HCT116 (cell line): ENCODE data around the gene RPS6KA1.

Experiments
- CEBPB ChIP-seq: IDR thresholded peaks from 2 replicates; pipeline ENCODE4 v1.6.1; 2012; ENCODE audit warnings: low read depth
- CTCF ChIP-seq, 3 experiments: fragments of 200-600 bp in 1 of 3; sonication (generic) in 1 of 3; IDR thresholded peaks in 2 of 3; conservative IDR thresholded peaks in 1 of 3; 2 replicates each; pipeline ENCODE4 v1.5.1; 2012 to 2017; ENCODE audit warnings: low read depth in 2 of 3, low read length in 2 of 3, antibody characterized with exemption in 1 of 3, borderline replicate concordance in 1 of 3, control low read depth in 1 of 3, mild to moderate bottlenecking in 1 of 3, mixed read lengths in 1 of 3, mixed run types in 1 of 3, moderate library complexity in 1 of 3; ENCODE audit not compliant: insufficient read depth in 1 of 3
- EZH2 ChIP-seq: fragments of 200-600 bp; sonication (generic); IDR thresholded peaks from 2 replicates; pipeline ENCODE4 v1.6.1; 2017; ENCODE audit warnings: antibody characterized with exemption, mixed run types
- MAX ChIP-seq: IDR thresholded peaks from 2 replicates; pipeline ENCODE4 v1.6.1; 2012
- POLR2A ChIP-seq: IDR thresholded peaks from 2 replicates; pipeline ENCODE4 v1.7.0; 2011; ENCODE audit warnings: borderline replicate concordance; ENCODE audit not compliant: insufficient read depth, insufficient read length; ENCODE audit errors: extremely low read depth
- POLR2AphosphoS5 ChIP-seq: IDR thresholded peaks from 2 replicates; pipeline ENCODE4 v1.6.1; 2011; ENCODE audit warnings: mild to moderate bottlenecking, low read depth, low read length, moderate library complexity
- RAD21 ChIP-seq: IDR thresholded peaks from 2 replicates; pipeline ENCODE4 v1.6.1; 2012; ENCODE audit warnings: low read depth, mild to moderate bottlenecking
- REST ChIP-seq: IDR thresholded peaks from 2 replicates; pipeline ENCODE4 v1.6.1; 2012; ENCODE audit warnings: low read depth
- SIN3A ChIP-seq: IDR thresholded peaks from 2 replicates; pipeline ENCODE4 v1.6.1; 2012; ENCODE audit warnings: low read depth
- ZNF274 ChIP-seq: fragments of 200-500 bp; sonication (Bioruptor generic); IDR thresholded peaks from 2 replicates; pipeline ENCODE4 v1.6.1; 2014; ENCODE audit warnings: mild to moderate bottlenecking, low read depth, low read length, inconsistent platforms

GRCh38 chr1:26536081-26536480 lies 6.5 kb downstream of the RPS6KA1 start:
- TF ChIP-seq REST (no peak), ZNF274 (no peak), CTCF (IDR thresholded peaks at IDR 0.05 in 2 of 3, conservative IDR thresholded peaks at IDR 0.05 in 1 of 3; ENCODE audit: borderline replicate concordance in 1 of 3, insufficient read depth in 1 of 3, low read depth in 2 of 3, low read length in 2 of 3) (no peak), POLR2A (no peak), POLR2AphosphoS5 (no peak), EZH2 (no peak), RAD21 (no peak), SIN3A (no peak), CEBPB (no peak), MAX (no peak)
